Endothelial cell (in vitro differentiated cells): ENCODE results near the gene IGFBP6. TPM values are rescaled to one million over a fixed set of nuclear protein-coding genes. Genes with fewer than 3 reads are reported as not detected.

ENCODE experiments used
- DNase-seq: peaks from one replicate; pipeline ENCODE4 v3.0.0; 2021; ENCODE audit warnings: low spot score
- H3K27ac Mint-ChIP-seq: one replicate; pipeline ENCODE4 v1.8.0; 2021; ENCODE audit warnings: mixed read lengths, inconsistent platforms; ENCODE audit not compliant: unreplicated experiment
- H3K27me3 Mint-ChIP-seq: one replicate; pipeline ENCODE4 v1.8.0; 2021; ENCODE audit warnings: mild to moderate bottlenecking, moderate library complexity, mixed read lengths, inconsistent platforms; ENCODE audit not compliant: unreplicated experiment
- H3K36me3 Mint-ChIP-seq: one replicate; pipeline ENCODE4 v1.8.0; 2021; ENCODE audit warnings: mild to moderate bottlenecking, low read depth, mixed read lengths, inconsistent platforms; ENCODE audit not compliant: unreplicated experiment
- H3K4me1 Mint-ChIP-seq: one replicate; pipeline ENCODE4 v1.8.0; 2021; ENCODE audit warnings: mild to moderate bottlenecking, mixed read lengths, inconsistent platforms; ENCODE audit not compliant: unreplicated experiment
- H3K4me3 Mint-ChIP-seq: one replicate; pipeline ENCODE4 v1.8.0; 2021; ENCODE audit warnings: mild to moderate bottlenecking, mixed read lengths, inconsistent platforms; ENCODE audit not compliant: unreplicated experiment
- H3K9me3 Mint-ChIP-seq: one replicate; pipeline ENCODE4 v1.8.0; 2021; ENCODE audit warnings: mixed read lengths, inconsistent platforms; ENCODE audit not compliant: unreplicated experiment
- total RNA-seq: library from RNA; stranded (reverse); fragmentation: NEBNext Ultra II Directional; extraction: Animal tissue kit (Norgen Biotek cat#: 25700); gene quantifications from one replicate; pipeline ENCODE4 v1.2.1, GENCODE V29; 2021; ENCODE audit not compliant: unreplicated experiment
- TF ChIP-seq, protein P1 (sequence below): fragments of 200-600 bp; sonication (generic); IDR thresholded peaks from one replicate; pipeline ENCODE4 v1.5.0; 2021; ENCODE audit warnings: antibody characterized with exemption; ENCODE audit not compliant: unreplicated experiment

The IGFBP6 gene
- total RNA-seq, 1 donor from 2014 or later = 21.1 TPM

DNA sequence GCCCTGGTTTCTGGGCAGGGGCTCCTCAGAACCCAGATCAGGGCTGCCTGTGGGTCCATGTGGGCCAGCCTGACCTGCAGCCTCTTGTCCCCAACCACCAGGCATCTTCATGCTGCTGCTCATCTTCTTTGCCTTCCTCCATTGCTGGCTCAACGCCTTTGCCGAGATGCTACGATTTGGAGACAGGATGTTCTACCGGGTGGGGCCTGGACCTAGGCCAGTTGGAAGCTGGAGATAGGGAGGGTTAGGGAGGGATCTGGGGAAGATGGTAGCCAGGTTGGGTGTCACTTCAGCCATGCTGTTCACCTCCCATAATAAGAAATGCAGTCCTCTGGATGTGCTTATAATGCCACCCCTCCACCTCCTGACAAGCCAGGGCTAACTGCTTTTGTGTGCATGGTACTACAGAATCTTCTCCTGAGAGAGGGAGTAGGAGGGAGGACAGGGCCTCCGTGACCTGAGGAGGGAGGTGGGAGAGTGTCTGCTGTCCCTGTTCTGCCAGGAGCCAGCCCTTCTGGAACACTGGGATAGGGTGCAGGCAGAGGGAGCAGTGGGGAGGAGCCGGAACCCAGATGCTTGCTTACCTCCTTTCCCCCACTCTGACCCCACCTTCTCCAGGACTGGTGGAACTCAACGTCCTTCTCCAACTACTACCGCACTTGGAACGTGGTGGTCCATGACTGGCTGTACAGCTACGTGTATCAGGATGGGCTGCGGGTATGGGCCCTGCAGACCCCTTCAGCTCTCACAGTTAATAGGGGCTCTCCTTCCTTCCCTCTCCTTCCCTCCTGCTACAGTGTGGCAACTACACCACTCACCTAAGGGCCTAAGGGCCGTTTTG, 23.4 kb downstream of the IGFBP6 start:
- Mint-ChIP-seq H3K4me1 (no peaks in the 10 kb centered on the region), H3K27ac (peak overlapping the region; percentile 3), H3K9me3 (peaks cover 4% of the 10 kb centered on the region), H3K4me3 (no peak overlapping the region), H3K36me3 (no peaks in the 10 kb centered on the region), H3K27me3 (peaks cover 11% of the 10 kb centered on the region)
- TF ChIP-seq, protein P1, sequence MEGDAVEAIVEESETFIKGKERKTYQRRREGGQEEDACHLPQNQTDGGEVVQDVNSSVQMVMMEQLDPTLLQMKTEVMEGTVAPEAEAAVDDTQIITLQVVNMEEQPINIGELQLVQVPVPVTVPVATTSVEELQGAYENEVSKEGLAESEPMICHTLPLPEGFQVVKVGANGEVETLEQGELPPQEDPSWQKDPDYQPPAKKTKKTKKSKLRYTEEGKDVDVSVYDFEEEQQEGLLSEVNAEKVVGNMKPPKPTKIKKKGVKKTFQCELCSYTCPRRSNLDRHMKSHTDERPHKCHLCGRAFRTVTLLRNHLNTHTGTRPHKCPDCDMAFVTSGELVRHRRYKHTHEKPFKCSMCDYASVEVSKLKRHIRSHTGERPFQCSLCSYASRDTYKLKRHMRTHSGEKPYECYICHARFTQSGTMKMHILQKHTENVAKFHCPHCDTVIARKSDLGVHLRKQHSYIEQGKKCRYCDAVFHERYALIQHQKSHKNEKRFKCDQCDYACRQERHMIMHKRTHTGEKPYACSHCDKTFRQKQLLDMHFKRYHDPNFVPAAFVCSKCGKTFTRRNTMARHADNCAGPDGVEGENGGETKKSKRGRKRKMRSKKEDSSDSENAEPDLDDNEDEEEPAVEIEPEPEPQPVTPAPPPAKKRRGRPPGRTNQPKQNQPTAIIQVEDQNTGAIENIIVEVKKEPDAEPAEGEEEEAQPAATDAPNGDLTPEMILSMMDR = no peak
- no peak for DNase-seq

DNA sequence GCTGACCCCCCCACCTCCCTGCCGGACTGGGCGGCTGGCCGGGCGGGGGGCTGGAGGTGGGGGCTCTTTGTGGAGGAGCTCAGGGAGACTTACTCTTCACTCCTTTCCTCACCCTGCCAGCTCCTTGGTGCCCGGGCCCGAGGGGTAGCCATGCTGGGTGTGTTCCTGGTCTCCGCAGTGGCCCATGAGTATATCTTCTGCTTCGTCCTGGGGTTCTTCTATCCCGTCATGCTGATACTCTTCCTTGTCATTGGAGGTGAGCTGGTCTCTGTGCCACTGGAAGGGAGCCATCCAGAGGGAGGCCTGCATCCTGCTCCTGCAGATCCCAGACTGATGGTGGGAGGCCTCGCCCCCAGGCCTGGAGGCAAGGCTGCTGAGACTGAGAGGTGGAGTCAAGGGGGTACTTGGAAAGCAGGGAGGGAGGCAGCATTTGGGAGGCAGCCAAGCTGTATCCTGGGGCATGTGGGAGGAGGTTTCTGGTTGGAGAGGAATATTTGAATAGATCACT, 25.5 kb downstream of the IGFBP6 start:
- H3K9me3 Mint-ChIP-seq = peaks cover 4% of the 10 kb centered on the region
- TF ChIP-seq, protein P1 = no peak
- no peaks in the 10 kb centered on the region for H3K36me3 Mint-ChIP-seq
- H3K27me3 Mint-ChIP-seq = peaks cover 9% of the 10 kb centered on the region
- DNase-seq = no peak
- H3K27ac Mint-ChIP-seq = no peak overlapping the region
- H3K4me3 Mint-ChIP-seq = no peak overlapping the region
- H3K4me1 Mint-ChIP-seq = peaks cover 4% of the 10 kb centered on the region

DNA sequence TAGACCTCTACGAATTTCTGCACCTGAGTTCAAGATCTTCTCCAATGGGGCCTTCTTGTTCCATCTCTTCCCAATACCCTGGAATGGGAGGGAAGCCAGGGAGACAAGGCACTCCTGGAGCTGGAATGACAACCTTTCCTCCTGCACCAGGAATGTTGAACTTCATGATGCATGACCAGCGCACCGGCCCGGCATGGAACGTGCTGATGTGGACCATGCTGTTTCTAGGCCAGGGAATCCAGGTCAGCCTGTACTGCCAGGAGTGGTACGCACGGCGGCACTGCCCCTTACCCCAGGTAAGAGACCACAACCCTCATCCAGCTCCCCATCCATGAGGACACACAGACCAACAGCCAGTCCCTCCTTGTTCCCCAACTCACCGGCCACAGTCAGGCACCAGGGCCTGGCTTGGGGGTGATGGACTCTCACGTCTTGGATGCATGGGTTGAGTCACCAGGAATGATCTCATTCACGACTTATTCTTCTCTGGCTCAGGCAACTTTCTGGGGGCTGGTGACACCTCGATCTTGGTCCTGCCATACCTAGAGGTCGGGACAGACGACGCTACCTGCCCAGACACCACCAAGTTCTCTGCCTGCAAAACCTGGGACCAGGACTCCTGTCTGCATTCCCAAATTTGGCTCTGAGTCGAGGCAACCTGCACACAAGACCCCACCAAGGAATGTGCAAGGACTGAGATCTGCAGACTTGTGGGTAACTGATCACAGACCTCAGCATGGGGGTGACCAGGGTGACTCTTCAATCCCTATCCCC, 26.3 kb downstream of the IGFBP6 start:
- TF ChIP-seq, protein P1 = no peak
- peaks cover 9% of the 10 kb centered on the region for H3K27me3 Mint-ChIP-seq
- no peak overlapping the region for H3K27ac Mint-ChIP-seq
- peaks cover 6% of the 10 kb centered on the region for H3K4me1 Mint-ChIP-seq
- no peaks in the 10 kb centered on the region for H3K36me3 Mint-ChIP-seq
- H3K9me3 Mint-ChIP-seq = peaks cover 4% of the 10 kb centered on the region
- no peak for DNase-seq
- H3K4me3 Mint-ChIP-seq = no peak overlapping the region

DNA sequence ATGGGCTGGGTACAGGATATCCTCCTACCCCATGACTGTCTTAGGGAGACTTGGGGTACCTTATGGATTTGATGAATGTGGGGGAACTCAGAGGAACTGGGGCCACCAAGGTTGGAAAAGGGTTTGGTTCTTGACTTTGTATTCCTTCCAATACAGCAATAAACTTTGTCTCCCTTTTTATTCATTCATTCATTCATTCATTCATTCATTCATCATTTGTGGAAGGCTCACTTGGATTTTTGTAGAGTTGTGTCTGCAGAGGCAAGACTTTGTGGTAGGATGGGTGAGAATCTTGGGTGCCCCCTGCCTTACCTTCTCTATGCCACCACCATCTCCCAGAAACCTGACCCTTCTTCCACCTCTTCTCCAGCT, 26.9 kb downstream of the IGFBP6 start:
- Mint-ChIP-seq H3K27me3 (peaks cover 10% of the 10 kb centered on the region), H3K4me3 (no peak overlapping the region), H3K36me3 (no peaks in the 10 kb centered on the region), H3K27ac (no peak overlapping the region), H3K9me3 (peaks cover 4% of the 10 kb centered on the region), H3K4me1 (peaks cover 12% of the 10 kb centered on the region)
- TF ChIP-seq, protein P1 = no peak
- DNase-seq = no peak
